GM21717 (cell line): Measurements from ENCODE around the gene ZNF697.

Experiments
- ATAC-seq: cut with Tn5 transposase; IDR thresholded peaks from one replicate; pipeline ENCODE4 v1.9.1; 2021; ENCODE audit warnings: mild to moderate bottlenecking, moderate library complexity; ENCODE audit not compliant: unreplicated experiment

The ZNF697 gene

GRCh38 chr1:119664067-119664466 lies 16.0 kb upstream of the ZNF697 start:
- no peak for ATAC-seq

GRCh38 chr1:119662034-119662437 lies 14.0 kb upstream of the ZNF697 start:
- peak; percentile 76 for ATAC-seq

GRCh38 chr1:119660253-119661083 lies 12.4 kb upstream of the ZNF697 start:
- ATAC-seq, result no peak

GRCh38 chr1:119659628-119660027 lies 11.6 kb upstream of the ZNF697 start:
- ATAC-seq, result no peak

GRCh38 chr1:119656410-119656955 lies 8.4 kb upstream of the ZNF697 start:
- peak; percentile 59 for ATAC-seq

- no peak for ATAC-seq
These were observed 7.1 kb upstream of the ZNF697 start for GRCh38 chr1:119655154-119655553.

- ATAC-seq, result no peak
These were observed 5.7 kb upstream of the ZNF697 start for GRCh38 chr1:119653839-119654170.

- ATAC-seq, result no peak
These were observed 5.2 kb upstream of the ZNF697 start for GRCh38 chr1:119653135-119653838.

GRCh38 chr1:119652587-119652986 lies 4.5 kb upstream of the ZNF697 start:
- ATAC-seq, result no peak

- no peak for ATAC-seq
These were observed 3.6 kb upstream of the ZNF697 start for GRCh38 chr1:119651641-119652040.

GRCh38 chr1:119651133-119651532 lies 3.1 kb upstream of the ZNF697 start:
- ATAC-seq, result no peak

GRCh38 chr1:119648620-119649004 lies 546 bp upstream of the ZNF697 start:
- no peak for ATAC-seq

GRCh38 chr1:119647228-119647733 lies 785 bp downstream of the ZNF697 start:
- no peak for ATAC-seq

- no peak for ATAC-seq
These were observed 1.4 kb downstream of the ZNF697 start for GRCh38 chr1:119646521-119647227.

GRCh38 chr1:119639109-119639508 lies 9.0 kb downstream of the ZNF697 start:
- ATAC-seq, result no peak

- no peak for ATAC-seq
These were observed 10.4 kb downstream of the ZNF697 start for GRCh38 chr1:119637710-119638109.

- no peak for ATAC-seq
These were observed 11.5 kb downstream of the ZNF697 start for GRCh38 chr1:119636491-119637089.

- ATAC-seq, result peak; percentile 80
These were observed 12.2 kb downstream of the ZNF697 start for GRCh38 chr1:119635811-119636390.

GRCh38 chr1:119634016-119634415 lies 14.1 kb downstream of the ZNF697 start:
- no peak for ATAC-seq

- no peak for ATAC-seq
These were observed 14.5 kb downstream of the ZNF697 start for GRCh38 chr1:119633575-119633974.

- ATAC-seq, result no peak
These were observed 15.2 kb downstream of the ZNF697 start for GRCh38 chr1:119632841-119633240.
